ENCODE measurements around the gene SORCS3.

- no peak for TF ChIP-seq CTCF (IDR thresholded peaks at IDR 0.05; ENCODE audit: low read length)
- TF ChIP-seq EZH2 (optimal IDR thresholded peaks at IDR 0.05; ENCODE audit: low read depth, low read length): no peak
Observed at GRCh38 chr10:105291571-105291970, 650.5 kb downstream of the SORCS3 start.

Measured in MM.1S (cell line).